ENCODE measurements around the gene PALMD.

Gene PALMD

DNA sequence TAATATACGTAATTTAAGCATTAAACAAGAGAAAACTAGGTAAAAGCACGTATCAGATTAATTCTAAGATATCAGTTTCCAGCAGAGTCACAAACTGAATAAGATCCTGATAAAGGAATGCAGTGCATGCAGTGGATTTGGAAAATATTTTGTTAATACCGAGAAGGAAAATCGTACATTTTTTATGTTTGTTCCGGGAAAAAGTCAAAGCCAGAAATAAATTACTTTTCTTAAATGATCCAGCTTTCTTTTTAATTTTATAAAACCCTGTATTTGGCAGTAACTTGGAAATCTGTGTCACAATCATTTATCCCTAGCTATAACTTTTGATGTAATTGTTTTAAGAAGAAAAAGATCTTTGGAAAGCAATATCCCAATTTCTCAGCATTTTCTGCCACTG is 955 bp downstream of the PALMD start:
- no CpG with 5 or more reads among the region's 5 CpGs for WGBS (ENCODE audit: insufficient coverage, insufficient read length)
- no peak for DNase-seq (ENCODE audit: low read depth, low spot score)
- Histone ChIP-seq H3K4me1 (ENCODE audit: control insufficient read depth, insufficient read depth, low read length) (peaks cover 4% of the 10 kb centered on the region; the same call in 1 of the 2 replicates), H3K36me3 (ENCODE audit: control insufficient read depth, insufficient read depth, low read length) (no peaks in the 10 kb centered on the region), H3K27ac (ENCODE audit: low read length) (no peak overlapping the region), H3K27me3 (ENCODE audit: control insufficient read depth, insufficient read depth, low read length) (no peaks in the 10 kb centered on the region), H3K9me3 (ENCODE audit: control insufficient read depth, insufficient read depth, low read length) (no peaks in the 10 kb centered on the region), H3K4me3 (ENCODE audit: low read length) (no peak overlapping the region)

- no peaks in the 10 kb centered on the region for H3K27me3 ChIP-seq (ENCODE audit: control insufficient read depth, insufficient read depth, low read length)
- H3K36me3 ChIP-seq (ENCODE audit: control insufficient read depth, insufficient read depth, low read length), result no peaks in the 10 kb centered on the region
- no peak for DNase-seq (ENCODE audit: low read depth, low spot score)
- WGBS (ENCODE audit: insufficient coverage, insufficient read length), result no CpG with 5 or more reads among the region's 4 CpGs
- H3K4me3 ChIP-seq (ENCODE audit: low read length), result no peak overlapping the region
- H3K27ac ChIP-seq (ENCODE audit: low read length), result no peak overlapping the region
- peaks cover 4% of the 10 kb centered on the region; the same call in 1 of the 2 replicates for H3K4me1 ChIP-seq (ENCODE audit: control insufficient read depth, insufficient read depth, low read length)
- no peaks in the 10 kb centered on the region for H3K9me3 ChIP-seq (ENCODE audit: control insufficient read depth, insufficient read depth, low read length)
Measured at GRCh38 chr1:99647490-99647889, 1.6 kb downstream of the PALMD start.

GRCh38 chr1:99648107-99648506 is 2.2 kb downstream of the PALMD start:
- H3K4me3 ChIP-seq (ENCODE audit: low read length), result no peak overlapping the region
- H3K27ac ChIP-seq (ENCODE audit: low read length), result no peak overlapping the region
- peaks cover 4% of the 10 kb centered on the region; the same call in 1 of the 2 replicates for H3K4me1 ChIP-seq (ENCODE audit: control insufficient read depth, insufficient read depth, low read length)
- H3K9me3 ChIP-seq (ENCODE audit: control insufficient read depth, insufficient read depth, low read length), result no peaks in the 10 kb centered on the region
- H3K36me3 ChIP-seq (ENCODE audit: control insufficient read depth, insufficient read depth, low read length), result no peaks in the 10 kb centered on the region
- no peak for DNase-seq (ENCODE audit: low read depth, low spot score)
- no peaks in the 10 kb centered on the region for H3K27me3 ChIP-seq (ENCODE audit: control insufficient read depth, insufficient read depth, low read length)
- WGBS (ENCODE audit: insufficient coverage, insufficient read length), result no CpG with 5 or more reads among the region's 4 CpGs

DNA sequence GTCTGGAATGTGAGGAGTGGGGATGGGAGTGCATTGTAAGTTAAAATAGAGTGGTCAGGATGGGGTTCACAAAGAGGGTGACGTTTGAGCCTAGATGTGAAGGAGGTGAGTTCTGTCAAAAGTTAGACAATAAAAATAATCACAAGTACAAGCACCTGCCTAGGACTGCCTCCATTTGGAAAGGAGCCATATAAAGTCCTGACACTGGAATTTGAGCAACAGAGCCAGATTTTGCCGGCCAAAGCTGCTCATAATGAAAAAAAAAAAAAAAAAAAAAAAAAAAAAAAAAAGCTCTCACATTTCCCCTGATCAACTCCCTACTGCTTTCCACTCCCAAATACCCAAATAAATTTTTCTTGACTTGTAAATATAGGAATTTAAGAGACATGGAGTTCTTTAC is 4.1 kb downstream of the PALMD start:
- Histone ChIP-seq H3K4me1 (ENCODE audit: control insufficient read depth, insufficient read depth, low read length) (peaks cover 4% of the 10 kb centered on the region; the same call in 1 of the 2 replicates), H3K27ac (ENCODE audit: low read length) (no peak overlapping the region), H3K9me3 (ENCODE audit: control insufficient read depth, insufficient read depth, low read length) (no peaks in the 10 kb centered on the region), H3K36me3 (ENCODE audit: control insufficient read depth, insufficient read depth, low read length) (no peaks in the 10 kb centered on the region), H3K27me3 (ENCODE audit: control insufficient read depth, insufficient read depth, low read length) (no peaks in the 10 kb centered on the region), H3K4me3 (ENCODE audit: low read length) (no peak overlapping the region)
- WGBS (ENCODE audit: insufficient coverage, insufficient read length), result no CpG with 5 or more reads among the region's 2 CpGs
- DNase-seq (ENCODE audit: low read depth, low spot score), result no peak

DNA sequence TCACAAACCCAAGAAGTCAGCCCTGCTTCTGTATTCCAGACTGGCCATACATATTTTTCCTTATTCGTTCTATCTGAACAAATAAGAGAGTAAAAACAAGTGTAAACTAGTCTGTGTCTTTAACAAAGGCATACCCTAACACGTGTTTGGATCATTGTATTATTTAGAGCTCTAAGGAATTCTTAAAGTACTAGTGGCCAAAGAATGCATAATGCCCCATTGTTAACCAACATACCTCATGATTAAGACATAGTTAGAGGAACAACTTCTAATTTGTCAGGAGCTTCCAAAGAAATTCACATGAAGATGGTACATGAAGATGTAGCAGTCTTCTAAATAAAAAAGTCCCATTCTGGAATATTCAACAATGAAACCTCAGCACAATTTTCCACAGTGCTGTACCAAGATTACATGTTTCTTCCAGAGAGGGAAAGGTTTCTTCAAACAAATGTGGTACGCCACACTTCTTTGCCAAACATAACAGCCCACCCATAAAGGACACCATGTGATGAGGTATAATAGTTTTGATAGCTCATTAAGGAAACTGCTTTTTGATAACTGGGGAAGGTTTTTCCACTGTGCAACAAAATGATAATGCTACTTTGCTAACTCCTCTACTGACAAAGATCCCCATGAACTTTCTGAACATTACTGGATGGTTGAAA is 5.0 kb downstream of the PALMD start:
- H3K4me1 ChIP-seq (ENCODE audit: control insufficient read depth, insufficient read depth, low read length), result peaks cover 2% of the 10 kb centered on the region; the same call in 1 of the 2 replicates
- no peaks in the 10 kb centered on the region for H3K36me3 ChIP-seq (ENCODE audit: control insufficient read depth, insufficient read depth, low read length)
- no CpG with 5 or more reads among the region's 3 CpGs for WGBS (ENCODE audit: insufficient coverage, insufficient read length)
- H3K27ac ChIP-seq (ENCODE audit: low read length), result no peak overlapping the region
- no peak overlapping the region for H3K4me3 ChIP-seq (ENCODE audit: low read length)
- no peaks in the 10 kb centered on the region for H3K9me3 ChIP-seq (ENCODE audit: control insufficient read depth, insufficient read depth, low read length)
- no peaks in the 10 kb centered on the region for H3K27me3 ChIP-seq (ENCODE audit: control insufficient read depth, insufficient read depth, low read length)
- no peak for DNase-seq (ENCODE audit: low read depth, low spot score)

DNA sequence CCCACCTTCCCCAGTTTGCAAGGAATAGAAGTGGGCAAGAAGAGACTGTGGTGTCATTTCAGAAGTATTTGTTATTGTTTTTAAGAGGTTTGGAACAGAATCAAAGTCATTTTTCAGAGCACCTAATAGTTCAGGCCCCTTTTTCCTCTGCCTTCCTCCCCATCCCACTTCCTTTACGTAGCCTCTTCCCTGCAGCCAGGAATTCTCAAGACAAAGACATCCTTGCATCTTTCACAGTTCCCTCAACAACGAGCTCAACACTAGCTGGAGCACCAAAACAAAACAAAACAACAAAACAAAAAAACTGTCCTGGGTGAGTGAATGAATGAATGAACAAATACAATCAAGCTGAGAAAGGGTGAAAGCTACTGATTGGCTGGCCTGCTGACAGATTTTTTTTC is 7.0 kb downstream of the PALMD start:
- WGBS (ENCODE audit: insufficient coverage, insufficient read length), result no CpG with 5 or more reads among the region's 2 CpGs

DNA sequence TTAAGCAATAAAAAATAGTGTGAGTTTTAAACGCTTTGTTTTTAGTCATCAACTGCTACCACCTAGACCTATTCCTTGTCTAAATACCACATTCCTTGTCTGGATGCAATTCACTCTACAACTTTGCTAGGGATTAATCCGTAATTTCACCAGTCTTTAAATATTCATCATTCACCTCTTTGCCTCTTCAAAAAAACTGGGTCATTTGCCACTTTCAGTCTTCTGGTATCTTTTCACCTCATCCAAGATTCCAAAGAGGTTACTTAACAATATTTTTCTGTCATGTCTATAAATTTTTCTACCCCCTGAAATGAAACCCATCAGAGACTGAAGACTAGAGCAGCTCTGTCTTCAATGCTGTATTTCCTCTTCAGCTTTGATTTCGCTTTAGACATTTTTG is 9.5 kb downstream of the PALMD start:
- DNase-seq (ENCODE audit: low read depth, low spot score), result no peak
- no peaks in the 10 kb centered on the region for H3K27me3 ChIP-seq (ENCODE audit: control insufficient read depth, insufficient read depth, low read length)
- no peak overlapping the region for H3K4me3 ChIP-seq (ENCODE audit: low read length)
- no peaks in the 10 kb centered on the region for H3K36me3 ChIP-seq (ENCODE audit: control insufficient read depth, insufficient read depth, low read length)
- no CpG with 5 or more reads among the region's 3 CpGs for WGBS (ENCODE audit: insufficient coverage, insufficient read length)
- no peak overlapping the region for H3K27ac ChIP-seq (ENCODE audit: low read length)
- H3K9me3 ChIP-seq (ENCODE audit: control insufficient read depth, insufficient read depth, low read length), result no peaks in the 10 kb centered on the region
- H3K4me1 ChIP-seq (ENCODE audit: control insufficient read depth, insufficient read depth, low read length), result peaks cover 3% of the 10 kb centered on the region; the same call in 1 of the 2 replicates

More for the DNA sequence above, 7.0 kb downstream of the PALMD start:
- H3K27me3 ChIP-seq (ENCODE audit: control insufficient read depth, insufficient read depth, low read length), result no peaks in the 10 kb centered on the region
- no peak overlapping the region for H3K27ac ChIP-seq (ENCODE audit: low read length)
- no peak for DNase-seq (ENCODE audit: low read depth, low spot score)
- peaks cover 1% of the 10 kb centered on the region; the same call in 1 of the 2 replicates for H3K4me1 ChIP-seq (ENCODE audit: control insufficient read depth, insufficient read depth, low read length)
- H3K9me3 ChIP-seq (ENCODE audit: control insufficient read depth, insufficient read depth, low read length), result no peaks in the 10 kb centered on the region
- no peaks in the 10 kb centered on the region for H3K36me3 ChIP-seq (ENCODE audit: control insufficient read depth, insufficient read depth, low read length)
- no peak overlapping the region for H3K4me3 ChIP-seq (ENCODE audit: low read length)

DNA sequence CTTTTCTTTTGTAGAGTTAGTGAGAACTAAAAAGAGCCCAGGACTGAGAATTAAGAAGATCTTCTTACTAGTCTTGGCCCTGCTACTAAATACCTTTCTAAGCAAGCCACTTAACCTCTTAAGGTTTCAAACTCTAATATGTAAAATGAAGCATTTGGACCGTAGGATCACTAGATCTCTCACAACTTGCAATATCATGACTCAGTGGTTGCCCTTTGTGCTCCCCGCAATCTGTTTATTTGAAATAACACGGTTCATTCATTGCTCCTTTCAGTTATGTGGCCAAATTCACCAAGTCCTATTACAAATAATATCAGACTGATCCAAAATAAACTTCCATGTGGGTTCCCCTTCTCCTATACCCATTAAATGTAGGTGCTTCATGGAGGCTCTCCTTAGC is 10.8 kb downstream of the PALMD start:
- Histone ChIP-seq H3K9me3 (ENCODE audit: control insufficient read depth, insufficient read depth, low read length) (no peaks in the 10 kb centered on the region), H3K4me3 (ENCODE audit: low read length) (no peak overlapping the region), H3K27me3 (ENCODE audit: control insufficient read depth, insufficient read depth, low read length) (no peaks in the 10 kb centered on the region), H3K36me3 (ENCODE audit: control insufficient read depth, insufficient read depth, low read length) (no peaks in the 10 kb centered on the region), H3K4me1 (ENCODE audit: control insufficient read depth, insufficient read depth, low read length) (peaks cover 3% of the 10 kb centered on the region; the same call in 1 of the 2 replicates), H3K27ac (ENCODE audit: low read length) (no peak overlapping the region)
- WGBS (ENCODE audit: insufficient coverage, insufficient read length), result no CpG with 5 or more reads among the region's 3 CpGs
- no peak for DNase-seq (ENCODE audit: low read depth, low spot score)

DNA sequence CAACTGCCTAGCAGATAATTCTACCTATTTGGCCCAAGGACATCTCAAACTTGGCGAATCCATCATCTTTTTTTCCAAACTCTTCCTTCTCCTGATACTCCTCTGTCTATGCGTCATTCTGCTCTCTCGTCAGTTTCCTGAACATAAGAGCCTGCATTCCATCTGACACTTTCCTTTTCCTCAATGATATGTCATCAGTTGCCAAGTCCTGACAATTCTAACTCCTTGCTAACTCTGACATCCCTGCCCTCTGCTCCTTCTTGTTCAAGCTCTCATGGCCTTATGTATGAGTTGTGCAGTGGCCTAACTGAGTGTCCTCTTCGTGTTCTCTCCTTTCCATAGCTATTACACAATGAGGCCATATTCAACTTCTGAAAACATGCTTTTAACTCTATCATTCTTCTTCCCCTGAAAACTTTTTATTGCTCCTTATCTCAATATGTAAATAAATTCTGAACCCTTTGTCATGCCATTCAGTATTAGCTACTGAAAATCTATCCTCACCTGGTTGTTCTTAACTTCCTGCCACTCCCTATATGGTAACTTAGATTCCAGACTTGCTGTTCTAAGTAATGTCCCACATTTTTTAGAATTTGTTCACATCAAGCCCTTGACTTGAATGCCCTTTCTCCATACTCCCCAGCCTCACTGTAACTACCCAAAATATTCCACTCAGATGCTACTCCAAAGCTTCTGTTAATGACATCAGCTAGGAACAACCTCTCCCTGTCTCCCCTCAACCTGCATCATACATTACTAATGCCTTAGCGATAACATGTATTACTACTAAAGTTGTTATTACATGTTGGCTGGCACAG is 11.5 kb downstream of the PALMD start:
- H3K36me3 ChIP-seq (ENCODE audit: control insufficient read depth, insufficient read depth, low read length), result no peaks in the 10 kb centered on the region
- no peak overlapping the region for H3K27ac ChIP-seq (ENCODE audit: low read length)
- H3K4me3 ChIP-seq (ENCODE audit: low read length), result no peak overlapping the region
- H3K9me3 ChIP-seq (ENCODE audit: control insufficient read depth, insufficient read depth, low read length), result no peaks in the 10 kb centered on the region
- DNase-seq (ENCODE audit: low read depth, low spot score), result no peak
- peaks cover 3% of the 10 kb centered on the region; the same call in 1 of the 2 replicates for H3K4me1 ChIP-seq (ENCODE audit: control insufficient read depth, insufficient read depth, low read length)
- no peaks in the 10 kb centered on the region for H3K27me3 ChIP-seq (ENCODE audit: control insufficient read depth, insufficient read depth, low read length)
- WGBS (ENCODE audit: insufficient coverage, insufficient read length), result no CpG with 5 or more reads among the region's 5 CpGs

DNA sequence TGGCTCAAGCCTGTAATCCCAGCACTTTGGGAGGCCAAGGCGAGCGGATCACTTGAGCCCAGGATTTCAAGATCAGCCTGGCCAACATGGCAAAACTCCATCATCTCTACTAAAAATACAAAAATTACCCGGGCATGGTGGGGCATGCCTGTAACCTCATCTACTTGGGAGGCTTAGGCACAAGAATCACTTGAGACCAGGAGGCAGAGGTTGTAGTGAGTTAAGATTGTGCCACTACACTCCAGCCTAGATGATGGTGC is 12.0 kb downstream of the PALMD start:
- no CpG with 5 or more reads among the region's 3 CpGs for WGBS (ENCODE audit: insufficient coverage, insufficient read length)
- Histone ChIP-seq H3K27me3 (ENCODE audit: control insufficient read depth, insufficient read depth, low read length) (no peaks in the 10 kb centered on the region), H3K36me3 (ENCODE audit: control insufficient read depth, insufficient read depth, low read length) (no peaks in the 10 kb centered on the region), H3K27ac (ENCODE audit: low read length) (no peak overlapping the region), H3K4me1 (ENCODE audit: control insufficient read depth, insufficient read depth, low read length) (peaks cover 3% of the 10 kb centered on the region; the same call in 1 of the 2 replicates), H3K4me3 (ENCODE audit: low read length) (no peak overlapping the region), H3K9me3 (ENCODE audit: control insufficient read depth, insufficient read depth, low read length) (no peaks in the 10 kb centered on the region)
- DNase-seq (ENCODE audit: low read depth, low spot score), result no peak

Measured in iPS DF 6.9 (cell line).